Coronary artery (tissue), 2 donors: Measurements from ENCODE around the gene CCBE1.

Experiments
- DNase-seq: peaks from one replicate; pipeline ENCODE4 v3.0.0-alpha.2; 2017; ENCODE audit warnings: low spot score
- H3K27ac ChIP-seq, 2 donors: fragments of 200-600 bp; sonication (generic); one replicate each; pipeline ENCODE4 v1.5.1; 2016 to 2019
- H3K4me3 ChIP-seq: fragments of 200-600 bp; sonication (generic); 2 replicates; pipeline ENCODE4 v1.5.1; 2016; ENCODE audit warnings: mild to moderate bottlenecking, moderate library complexity
- TF ChIP-seq, protein P1 (sequence below): fragments of 200-600 bp; sonication (generic); IDR thresholded peaks from one replicate; pipeline ENCODE4 v1.5.1; 2019; ENCODE audit warnings: antibody characterized with exemption

Gene CCBE1

DNA sequence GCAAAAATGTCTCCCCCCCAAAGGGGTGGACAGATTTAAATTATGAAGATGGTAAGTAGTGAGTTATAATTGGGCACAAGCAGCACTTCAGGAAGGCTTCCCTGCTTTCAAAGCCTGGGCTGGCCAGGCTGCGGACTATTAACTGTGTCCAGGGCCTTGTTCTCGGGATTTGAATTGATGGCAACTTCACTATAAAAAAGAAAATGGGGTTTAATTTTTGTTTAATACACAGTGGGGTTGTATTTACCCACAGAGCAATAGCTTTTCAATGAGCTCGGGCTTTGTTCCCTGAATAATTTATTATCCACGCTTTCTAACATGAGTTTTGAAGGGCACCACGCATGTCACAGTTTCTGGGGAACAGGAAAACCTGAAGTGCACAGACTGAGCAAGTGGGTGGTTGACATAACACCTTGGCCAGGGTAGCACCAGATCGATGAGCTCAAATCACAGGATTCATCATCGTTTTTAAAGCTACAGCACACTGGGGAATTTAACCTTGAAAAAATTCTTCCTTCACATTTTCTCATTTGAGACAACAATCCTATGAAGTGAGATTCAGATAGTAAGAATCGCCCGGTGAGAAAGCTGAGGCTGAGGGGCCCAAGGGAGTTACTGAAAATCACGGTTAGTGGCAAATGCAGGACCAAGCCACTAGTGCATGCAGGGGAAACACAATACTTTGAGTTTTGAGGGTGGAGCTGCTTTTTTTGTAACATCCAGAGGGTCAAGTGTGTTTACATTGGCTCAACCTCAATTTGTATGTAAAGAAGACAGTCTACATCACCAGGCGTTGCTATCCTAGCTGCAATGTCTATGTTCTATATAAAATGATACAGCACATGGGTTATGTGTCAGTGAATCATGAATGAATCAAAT lies 309.3 kb downstream of the CCBE1 start:
- TF ChIP-seq, protein P1, sequence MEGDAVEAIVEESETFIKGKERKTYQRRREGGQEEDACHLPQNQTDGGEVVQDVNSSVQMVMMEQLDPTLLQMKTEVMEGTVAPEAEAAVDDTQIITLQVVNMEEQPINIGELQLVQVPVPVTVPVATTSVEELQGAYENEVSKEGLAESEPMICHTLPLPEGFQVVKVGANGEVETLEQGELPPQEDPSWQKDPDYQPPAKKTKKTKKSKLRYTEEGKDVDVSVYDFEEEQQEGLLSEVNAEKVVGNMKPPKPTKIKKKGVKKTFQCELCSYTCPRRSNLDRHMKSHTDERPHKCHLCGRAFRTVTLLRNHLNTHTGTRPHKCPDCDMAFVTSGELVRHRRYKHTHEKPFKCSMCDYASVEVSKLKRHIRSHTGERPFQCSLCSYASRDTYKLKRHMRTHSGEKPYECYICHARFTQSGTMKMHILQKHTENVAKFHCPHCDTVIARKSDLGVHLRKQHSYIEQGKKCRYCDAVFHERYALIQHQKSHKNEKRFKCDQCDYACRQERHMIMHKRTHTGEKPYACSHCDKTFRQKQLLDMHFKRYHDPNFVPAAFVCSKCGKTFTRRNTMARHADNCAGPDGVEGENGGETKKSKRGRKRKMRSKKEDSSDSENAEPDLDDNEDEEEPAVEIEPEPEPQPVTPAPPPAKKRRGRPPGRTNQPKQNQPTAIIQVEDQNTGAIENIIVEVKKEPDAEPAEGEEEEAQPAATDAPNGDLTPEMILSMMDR: no peak
- DNase-seq: no peak
- Histone ChIP-seq H3K27ac (no peak overlapping the region), H3K4me3 (no peak overlapping the region)

DNA sequence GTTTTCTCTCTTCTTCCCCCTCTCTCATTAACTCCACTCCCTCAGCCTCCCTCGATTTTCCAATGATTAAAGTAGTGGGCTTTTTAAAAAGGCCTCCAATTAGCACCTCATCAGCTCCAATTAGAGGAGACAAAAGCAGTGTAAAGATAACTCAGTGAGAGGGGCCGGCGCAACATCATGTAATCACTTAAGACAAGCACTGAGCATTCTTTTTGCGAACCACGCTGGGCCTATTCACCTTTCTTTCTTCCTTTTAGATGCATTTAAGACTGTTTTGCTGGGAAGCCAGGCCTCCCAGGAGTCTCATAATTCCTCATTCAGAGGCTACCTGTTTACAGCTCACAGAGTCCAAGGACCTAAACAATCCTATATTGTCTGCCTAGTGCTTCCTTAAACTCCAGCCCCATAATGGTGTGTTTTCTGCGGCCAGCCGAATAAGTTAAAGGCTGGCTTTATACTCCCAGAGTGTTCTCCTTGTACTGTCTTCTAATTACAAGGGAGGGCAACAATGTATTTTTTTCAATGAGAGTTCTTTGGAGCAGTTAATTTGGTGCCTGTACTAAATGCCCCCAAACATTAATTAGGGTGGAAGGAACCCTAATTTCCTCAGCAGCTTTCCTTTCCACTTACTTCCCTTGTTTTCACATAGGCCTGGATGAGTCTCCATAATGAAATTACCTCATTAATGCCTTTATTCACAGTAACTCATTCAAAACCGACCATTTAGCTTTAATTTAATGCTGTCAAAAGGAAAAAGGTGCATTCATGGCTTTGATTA lies 310.1 kb downstream of the CCBE1 start:
- DNase-seq: no peak
- H3K27ac ChIP-seq: no peak overlapping the region
- TF ChIP-seq, protein P1: no peak
- no peak overlapping the region for H3K4me3 ChIP-seq

DNA sequence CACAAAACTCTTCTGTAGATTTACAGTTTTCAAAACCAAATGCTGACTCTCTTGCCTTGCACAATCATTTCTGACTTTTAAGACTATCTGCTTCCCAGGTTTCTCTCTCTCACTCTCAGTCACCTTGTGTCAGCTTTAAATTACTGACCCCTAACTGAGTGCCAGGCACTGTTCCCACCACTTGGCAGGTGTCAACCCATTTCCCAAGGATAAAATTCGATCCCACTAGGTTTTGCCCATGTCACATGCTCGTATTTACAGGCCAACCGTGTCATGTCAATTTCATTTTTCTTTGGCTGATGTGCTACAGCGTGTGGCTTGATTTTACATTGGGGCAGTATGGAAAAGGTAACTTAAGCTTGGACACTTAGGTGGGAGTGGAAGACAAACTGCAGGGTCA lies 312.0 kb downstream of the CCBE1 start:
- Histone ChIP-seq H3K4me3 (no peak overlapping the region), H3K27ac (no peak overlapping the region)
- DNase-seq: no peak
- TF ChIP-seq, protein P1: no peak

DNA sequence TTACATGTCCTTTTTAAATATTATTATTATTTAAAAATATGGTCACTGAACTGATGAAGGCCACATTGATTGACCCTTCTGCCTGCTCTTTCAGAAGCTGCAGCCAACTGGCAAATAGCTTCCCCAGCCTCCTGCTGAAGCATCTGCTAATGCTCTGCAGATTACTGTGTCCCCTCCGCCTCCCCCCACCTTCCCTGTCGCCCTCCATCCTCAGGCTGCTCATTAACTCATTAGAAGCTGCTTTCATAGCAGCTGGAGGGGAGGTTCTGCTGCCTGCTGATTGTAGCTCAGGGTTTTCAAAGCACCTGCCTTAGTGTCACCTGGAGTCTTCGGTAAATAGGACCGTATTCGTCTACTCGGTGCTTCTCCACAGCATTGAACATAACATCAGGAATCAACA lies 313.4 kb downstream of the CCBE1 start:
- TF ChIP-seq, protein P1: no peak
- H3K4me3 ChIP-seq: no peak overlapping the region
- H3K27ac ChIP-seq: no peak overlapping the region
- DNase-seq: no peak

DNA sequence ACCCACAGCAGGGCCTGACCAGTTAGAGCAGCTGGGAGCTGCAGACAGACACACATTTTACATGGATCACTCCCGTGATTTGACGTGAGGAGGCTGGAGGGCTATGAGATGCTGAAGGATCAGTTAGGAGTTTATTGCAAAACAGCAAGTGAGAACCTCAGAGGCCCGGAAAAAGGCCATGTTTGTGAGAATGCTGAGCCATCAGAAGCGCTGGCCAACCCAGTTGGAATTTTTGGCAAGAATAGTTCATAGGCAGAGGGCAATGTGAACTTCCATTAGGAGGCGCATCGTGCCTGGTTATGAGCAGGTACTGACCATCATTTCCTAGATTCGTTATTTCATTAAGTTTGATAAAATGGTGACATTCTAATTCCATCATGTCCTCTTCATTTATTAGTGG lies 314.8 kb downstream of the CCBE1 start:
- Histone ChIP-seq H3K27ac (no peak overlapping the region), H3K4me3 (no peak overlapping the region)
- no peak for DNase-seq
- TF ChIP-seq, protein P1: no peak

DNA sequence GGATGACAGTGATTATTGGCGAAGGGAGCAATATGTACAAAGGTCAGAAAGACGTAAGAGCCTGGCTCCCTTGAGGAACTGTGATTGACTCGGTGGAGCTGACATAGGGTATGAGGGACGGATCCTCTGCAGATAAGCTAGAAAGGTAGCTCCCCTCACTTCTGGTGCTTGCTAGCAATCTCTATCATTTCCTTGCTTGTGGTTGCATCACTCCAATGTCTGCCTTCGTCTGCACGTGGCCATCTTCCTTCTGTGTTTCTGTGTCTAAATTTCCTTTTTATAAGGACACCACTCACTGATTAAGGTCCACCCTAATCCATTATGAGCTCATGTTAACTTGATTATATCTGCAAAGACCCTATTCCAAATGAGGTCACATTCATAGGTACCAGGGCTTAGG lies 315.3 kb downstream of the CCBE1 start:
- TF ChIP-seq, protein P1: no peak
- no peak overlapping the region for H3K4me3 ChIP-seq
- no peak for DNase-seq
- no peak overlapping the region for H3K27ac ChIP-seq
